ENCODE results near the gene NUDT16L1.

NUDT16L1 gene

DNA sequence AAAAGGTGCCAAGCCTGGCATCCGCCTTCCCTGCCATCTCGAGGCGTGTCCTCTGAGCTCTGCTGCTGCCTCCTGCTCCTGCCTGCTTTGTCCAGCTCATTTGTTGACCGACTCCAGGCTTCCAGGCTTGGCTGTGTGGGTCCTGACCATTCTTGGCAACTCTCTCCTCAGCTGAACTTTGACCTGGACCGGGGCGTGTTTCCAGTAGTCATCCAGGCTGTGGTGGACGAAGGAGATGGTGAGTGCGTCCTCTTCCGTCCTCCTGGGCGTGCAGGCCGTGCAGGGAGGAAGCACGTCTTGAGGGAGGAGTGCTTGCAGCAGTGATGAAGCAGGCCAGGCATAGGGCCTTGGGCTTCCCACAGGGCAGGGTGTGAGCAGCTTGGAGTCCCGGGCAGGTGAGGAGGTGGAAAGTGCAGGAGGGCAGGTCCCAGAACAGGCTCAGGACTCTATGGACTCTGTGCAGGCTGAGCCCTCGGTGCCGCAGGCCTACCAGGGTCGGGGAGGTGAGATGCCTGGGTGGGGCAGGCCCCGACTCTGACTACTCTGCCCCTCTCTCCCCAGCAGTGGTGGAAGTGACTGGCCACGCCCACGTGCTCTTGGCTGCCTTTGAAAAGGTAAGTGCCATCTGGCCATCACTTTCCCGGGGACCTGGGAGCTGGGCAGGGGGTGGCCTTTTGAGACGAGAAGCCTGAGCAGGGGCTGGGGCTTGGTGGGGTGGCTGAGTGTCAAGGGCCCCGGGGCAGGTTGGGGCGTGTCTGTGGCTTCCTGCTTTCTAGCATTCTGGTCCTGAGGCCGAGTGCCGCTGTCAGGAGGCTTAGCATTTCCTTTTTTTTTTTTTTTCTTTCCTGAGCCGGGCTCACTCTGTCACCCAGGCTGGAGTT is 28.6 kb upstream of the NUDT16L1 start:
- no peak for DNase-seq

DNA sequence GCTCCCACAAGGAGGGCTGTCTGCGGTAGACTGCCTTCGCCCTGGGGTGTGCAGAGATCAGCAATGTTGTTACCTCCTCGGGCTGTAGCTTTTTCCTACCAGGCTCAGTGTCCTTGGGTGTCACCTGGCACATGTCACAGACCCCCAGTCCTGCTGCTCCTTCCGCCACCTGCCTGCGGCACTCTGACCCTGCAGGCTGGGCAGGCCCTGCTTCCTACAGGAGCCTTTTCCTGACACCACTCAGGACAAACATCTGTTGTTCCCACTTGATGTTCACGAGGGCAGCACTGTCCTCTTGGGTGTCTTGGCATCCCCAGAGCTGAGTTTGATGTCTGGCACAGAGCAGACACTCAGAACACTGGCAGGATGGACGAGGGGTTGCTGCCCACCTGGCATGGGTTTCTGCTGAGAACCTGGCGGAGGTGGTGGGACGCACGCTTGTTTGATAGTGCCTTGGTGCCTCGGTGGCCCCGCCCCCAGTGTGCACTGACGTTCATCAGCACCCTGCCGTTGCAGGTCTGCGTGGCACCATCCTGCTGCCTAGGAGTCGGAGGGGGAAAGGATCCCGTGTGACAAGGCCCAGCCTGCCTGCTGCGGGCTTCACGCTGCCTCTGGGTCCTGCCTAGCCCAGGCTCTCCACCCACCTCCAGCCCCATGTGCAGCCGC is 26.7 kb upstream of the NUDT16L1 start:
- DNase-seq, result no peak

DNA sequence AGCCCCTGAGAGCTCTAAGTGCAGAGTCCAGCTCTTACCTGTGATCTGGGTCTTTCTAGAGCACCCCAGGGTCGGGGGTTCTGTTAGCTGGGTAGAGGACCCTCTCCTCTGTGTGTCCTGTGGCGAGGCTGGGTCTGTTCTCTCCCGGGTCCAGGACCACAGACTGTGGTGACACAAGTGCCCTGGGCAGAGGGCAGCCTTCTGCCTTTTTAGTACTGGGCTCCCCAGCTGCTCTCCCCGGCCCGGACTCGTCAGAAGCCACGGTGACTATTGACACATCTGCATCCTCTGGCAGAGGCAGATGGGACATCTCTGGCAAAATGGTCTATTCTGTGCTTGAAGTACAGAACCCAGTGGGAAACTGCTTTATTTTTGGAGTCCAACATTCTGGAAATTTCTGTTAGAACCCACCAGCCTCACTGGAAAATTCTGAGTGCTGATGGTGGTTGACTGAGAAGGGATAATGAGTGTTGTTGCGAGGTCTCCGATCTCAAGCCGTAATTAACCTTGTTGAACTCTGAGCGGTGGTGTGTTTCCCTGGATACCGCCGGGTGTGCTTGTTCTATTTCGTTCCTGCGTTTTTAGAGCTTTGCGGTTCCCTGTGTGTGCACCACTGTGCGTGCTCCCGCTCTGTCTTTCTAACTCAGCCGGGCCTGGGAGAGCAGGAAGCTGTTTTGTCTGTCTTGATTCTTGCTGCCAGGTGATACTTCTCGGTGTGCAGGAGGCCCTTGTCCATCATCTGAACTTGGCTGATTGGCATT is 26.0 kb upstream of the NUDT16L1 start:
- DNase-seq, result no peak

DNA sequence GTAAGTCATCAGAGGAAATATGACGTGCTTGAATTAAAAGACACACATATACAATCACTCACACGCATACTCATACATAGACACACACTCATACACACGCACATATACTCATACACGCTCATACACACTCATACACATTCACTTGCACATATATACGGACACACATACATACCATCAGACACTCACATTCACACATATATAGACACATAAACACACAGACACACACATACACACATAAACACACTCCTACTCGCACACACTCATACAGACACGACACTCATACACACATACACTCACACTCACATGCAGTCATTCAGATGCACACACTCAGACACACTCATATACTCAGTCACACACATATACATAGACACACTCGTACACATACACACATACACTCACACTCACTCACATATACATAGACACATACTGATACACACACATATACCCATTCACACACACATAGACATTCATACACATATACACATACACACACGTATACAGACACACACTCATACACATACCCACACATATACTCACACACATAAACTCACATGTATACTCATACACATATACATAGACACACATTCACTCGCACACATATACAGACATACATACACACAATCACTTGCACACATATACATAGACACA is 24.9 kb upstream of the NUDT16L1 start:
- no peak for DNase-seq

DNA sequence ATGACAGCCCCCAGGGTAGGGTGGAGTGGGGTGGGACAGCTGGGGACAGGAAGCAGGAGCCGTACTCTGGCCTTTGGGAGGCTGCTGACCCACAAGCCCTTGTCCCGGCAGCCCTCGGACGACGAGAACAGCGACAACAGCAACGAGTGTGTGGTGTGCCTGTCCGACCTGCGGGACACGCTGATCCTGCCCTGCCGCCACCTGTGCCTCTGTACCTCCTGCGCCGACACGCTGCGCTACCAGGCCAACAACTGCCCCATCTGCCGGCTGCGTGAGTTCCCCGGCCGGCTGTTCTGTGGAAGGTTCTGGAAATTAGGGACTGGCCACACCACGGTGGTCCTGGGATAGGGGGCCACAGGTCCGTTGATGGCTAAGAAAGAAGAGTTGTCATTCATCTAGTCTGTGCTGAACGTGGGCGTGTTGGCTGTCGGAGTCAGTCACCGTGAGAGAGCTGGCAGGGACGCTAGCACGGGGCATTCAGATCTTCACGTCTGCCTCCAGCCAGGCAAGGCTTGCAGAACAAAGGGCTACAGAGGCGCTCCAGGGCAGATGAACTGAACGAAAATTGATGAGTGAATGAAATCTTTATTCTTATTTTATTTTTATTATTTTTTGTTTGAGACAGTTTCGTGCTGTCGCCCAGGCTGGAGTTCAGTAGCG is 19.8 kb upstream of the NUDT16L1 start:
- no peak for DNase-seq

DNA sequence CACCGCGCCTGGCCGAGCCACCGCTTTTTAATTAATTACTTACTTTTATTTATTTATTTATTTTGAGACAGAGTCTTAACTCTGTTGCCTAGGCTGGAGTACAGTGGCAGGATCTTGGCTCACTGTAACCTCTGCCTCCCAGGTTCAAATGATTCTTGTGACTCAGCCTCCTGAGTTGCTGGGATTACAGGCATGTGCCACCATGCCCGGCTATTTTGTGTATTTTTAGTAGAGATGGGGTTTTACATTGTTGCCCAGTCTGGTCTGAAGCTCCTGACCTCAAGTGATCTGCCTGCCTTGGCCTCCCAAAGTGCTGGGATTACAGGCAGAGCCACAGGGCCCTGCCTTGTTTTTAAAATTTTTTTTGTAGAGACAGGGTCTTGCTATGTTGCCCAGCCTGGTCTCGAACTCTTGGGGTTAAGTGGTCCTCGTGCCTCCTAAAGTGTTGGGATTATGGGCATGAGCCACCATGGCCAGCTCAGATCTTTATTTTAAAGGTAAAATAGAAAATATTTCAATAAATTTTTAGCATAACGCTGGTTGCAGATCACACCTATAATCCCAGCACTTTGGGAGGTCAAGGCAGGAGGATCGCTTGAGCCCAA is 18.3 kb upstream of the NUDT16L1 start:
- DNase-seq, result no peak

DNA sequence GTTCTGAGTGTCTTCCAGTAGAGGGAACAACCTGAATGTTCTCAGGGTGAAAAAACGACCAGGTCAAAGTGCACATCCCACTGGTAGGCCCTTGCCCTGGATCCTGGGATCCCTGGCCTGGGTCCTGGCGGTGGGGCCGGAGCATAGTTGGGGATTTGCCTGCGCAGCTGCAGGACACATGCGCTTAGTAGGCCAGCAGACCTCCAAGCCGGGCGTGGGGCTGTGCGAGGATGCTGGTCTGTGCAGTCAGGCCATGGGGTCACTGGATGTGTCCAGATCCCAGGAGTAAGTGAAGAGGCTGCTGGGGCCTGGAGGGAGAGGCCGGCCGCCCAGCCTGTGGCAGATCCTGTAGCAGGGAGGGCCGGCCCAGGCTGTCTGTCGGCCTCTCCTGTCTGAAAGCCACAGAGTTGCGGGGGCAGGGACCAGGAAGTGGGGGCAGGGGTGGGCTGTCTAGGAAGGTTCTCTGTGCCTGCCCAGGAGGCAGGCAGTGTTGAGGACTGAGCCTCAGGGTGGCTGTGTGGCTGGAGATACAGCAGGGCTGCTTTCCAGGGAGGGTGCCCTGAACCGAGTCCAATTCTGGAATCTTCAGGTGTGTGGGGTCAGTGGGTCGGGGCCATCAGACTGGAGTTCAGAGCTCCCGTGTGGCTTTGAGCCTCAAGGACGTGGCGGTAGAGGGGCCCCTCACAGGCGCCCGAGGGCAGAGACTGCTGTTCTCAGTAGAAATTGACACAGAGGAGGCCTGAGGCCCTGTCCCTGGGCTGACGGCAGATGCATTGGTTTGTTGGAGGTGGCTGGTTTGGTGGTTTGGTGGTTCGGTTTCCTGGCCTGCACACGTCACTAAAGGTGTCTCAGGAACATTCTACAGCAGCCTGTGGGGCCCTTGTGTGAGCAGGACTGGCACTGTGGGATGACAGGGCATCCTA is 17.2 kb upstream of the NUDT16L1 start:
- no peak for DNase-seq

DNA sequence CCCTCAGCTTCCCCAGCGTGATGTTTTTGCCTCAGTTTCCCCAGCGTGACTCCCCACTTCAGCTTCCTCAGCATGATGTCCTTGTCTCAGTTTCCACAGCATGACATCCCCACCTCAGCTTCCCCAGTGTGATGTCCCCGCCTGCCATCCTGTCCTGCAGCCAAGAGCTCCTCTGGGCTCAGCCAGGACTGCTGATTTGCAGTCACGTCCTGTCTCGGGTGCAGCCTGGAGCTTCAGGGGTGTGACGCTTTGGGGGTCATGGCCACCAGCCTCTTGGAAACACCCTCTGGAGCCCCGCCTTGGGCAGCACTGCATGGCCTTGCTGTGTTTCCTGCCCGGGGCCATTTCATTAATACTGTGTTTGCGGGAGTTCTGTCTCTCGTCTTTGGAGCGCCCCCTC is 16.5 kb upstream of the NUDT16L1 start:
- DNase-seq, result no peak

DNA sequence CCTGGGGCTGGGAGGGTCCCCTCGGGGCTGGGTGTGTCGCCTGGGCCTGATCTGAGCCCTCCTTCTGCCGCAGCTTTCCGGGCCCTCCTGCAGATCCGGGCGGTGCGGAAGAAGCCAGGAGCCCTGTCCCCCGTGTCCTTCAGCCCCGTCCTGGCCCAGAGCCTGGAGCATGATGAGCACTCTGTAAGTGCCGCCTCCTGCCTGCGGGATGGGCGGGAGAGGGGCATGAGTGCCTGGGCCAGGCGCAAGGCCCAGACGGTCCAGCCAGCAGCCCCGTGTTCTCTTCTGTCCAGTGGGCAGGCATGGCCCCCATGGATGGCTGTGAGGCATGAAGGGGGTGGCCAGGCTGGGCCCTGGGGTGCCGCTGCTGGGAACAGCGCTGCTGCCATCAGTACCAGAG is 16.0 kb upstream of the NUDT16L1 start:
- DNase-seq, result no peak

DNA sequence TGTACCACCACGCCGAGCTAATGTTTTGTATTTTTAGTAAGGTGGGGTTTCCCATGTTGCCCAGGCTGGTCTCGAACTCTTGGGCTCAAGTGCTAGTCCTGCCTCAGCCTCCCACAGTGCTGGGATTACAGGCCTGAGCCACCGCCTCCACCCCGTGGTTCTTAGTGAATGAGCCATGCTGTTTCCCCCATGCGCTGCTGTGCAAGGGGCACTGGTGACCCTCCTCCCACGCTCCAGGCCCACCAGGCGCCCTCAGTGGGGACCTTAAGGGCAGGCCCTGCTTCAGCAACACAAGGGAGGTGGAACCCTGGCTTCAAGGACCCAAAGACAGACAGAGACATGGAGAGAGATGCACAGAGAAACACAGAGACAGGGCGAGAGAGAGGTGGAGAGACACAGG is 15.4 kb upstream of the NUDT16L1 start:
- no peak for DNase-seq

DNA sequence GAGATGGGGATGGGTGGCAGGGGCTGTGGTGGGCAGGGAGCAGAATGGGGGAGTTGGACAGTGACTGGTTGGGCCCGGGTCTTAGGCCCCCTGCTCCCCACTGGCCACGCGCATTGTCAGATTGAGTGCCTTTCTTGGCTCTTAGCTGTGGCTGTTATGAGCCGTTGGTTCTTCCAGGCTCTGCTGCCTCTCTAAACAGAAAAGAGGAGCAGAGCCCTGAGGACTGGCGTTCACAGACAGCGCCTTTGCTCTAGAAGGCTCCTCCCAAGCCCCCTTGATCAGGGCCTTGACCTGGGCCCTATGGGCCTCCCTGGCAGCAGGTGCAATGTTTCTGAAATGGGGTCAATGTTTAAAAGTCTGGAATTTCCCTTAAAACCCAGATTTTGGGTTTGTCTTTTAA is 14.8 kb upstream of the NUDT16L1 start:
- DNase-seq, result no peak

DNA sequence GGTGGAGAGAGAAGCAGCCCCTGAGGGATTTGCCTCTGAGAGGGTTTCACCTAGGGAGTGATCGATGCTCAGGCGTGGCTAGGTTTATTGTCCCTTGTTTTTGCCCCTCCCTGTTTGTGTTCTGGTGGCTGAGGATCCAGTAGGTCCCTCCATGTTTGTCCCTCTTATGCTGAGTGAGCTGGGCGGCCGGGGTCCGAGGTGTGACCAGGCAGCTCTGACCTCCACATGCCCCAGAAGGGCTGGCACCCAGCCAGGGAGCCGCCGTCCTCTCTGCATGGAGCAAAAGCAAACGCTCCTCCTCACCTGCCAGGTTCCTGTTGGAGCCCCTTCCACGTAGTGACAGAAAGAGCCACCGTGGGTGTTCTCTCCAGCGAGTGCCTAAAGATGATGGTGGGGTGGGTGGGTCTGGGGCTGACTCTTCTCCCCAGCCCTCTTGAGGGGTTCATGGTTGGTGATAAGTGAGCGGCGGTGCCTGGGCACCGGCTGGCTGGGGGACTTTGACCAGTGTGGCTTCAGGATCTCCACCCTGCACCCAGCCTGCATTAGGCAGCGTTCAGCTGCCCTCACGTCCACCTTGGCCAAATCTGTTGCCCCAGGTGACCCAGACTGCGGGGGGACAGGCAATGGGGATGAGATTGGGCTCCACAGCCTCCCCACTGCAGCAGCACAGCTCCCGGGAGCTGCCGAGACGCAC is 14.1 kb upstream of the NUDT16L1 start:
- DNase-seq, result no peak

DNA sequence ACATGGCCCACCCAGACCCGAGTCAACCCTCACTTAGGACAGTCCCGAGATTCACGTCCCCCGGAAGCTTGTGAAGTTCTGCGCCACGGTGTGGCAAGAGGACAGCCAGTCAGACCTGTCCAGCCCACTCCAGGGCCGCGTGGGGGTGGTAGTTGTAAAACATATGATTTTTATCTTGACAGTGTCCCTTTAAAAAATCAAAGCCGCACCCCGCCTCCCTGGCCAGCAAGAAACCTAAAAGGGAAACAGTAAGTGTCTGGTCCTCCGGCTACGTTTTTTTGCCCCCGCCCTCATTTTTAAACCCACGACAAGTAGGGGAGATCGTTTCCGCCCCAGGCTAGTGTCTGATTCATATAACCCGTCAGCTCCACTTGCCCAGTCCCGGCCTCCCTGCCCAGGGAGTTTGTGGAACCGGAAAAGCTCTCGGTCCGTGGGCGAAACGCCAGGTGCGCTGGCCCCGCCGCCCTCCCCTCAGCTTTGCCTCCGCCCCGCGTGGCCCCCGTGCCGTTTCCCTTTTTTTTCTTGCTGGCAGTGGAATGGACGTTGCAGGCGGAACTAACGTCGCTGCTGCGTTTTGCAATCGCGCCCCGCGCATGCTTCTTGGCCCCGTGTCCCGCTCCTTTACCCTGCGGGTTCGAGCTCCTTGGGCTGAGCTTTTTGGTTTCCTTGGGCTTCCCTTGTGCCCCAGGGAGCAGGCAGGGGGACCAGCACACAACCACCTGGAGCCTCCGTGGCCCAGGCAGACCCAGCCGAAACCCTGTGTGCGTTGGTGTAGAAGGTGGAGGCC is 13.3 kb upstream of the NUDT16L1 start:
- DNase-seq, result no peak

DNA sequence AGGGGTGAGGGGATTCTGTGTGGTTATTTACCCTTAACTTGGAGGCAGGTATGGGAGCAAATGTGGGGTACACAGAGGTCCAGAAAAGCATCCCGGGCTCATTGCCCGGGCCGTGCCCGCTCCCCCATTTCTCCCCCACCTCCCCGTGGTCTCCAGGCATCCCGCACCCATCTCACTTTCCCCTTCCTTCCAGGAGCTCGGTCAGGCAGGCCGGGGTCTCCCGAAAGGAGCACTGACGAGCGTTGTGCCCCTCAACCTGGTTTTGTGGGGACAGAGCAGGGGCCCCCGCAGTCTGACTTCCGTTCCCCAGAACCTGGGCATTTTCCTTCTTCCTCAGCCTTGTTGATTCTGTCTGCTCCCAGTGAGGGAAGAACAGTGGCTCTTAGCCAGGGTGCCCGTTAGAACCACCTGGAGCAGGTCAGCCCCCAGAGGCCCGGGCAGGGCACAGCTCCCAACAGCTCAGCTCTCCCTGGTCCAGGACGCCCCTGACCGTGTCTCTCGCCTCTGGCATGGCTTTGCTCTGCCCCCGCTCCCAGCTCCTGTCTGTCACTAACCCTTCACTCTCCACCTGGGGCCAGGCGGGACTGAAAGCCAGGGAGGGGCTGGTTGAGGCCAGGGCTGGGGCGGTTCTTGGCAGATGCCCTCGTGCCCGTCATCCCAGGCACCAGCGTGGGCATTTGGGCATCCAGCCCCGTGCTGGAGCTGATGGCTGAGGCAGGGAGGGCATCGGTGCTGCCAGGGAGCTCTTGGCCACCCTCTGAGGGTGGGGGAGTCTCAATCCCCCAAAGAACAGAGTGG is 12.5 kb upstream of the NUDT16L1 start:
- no peak for DNase-seq

DNA sequence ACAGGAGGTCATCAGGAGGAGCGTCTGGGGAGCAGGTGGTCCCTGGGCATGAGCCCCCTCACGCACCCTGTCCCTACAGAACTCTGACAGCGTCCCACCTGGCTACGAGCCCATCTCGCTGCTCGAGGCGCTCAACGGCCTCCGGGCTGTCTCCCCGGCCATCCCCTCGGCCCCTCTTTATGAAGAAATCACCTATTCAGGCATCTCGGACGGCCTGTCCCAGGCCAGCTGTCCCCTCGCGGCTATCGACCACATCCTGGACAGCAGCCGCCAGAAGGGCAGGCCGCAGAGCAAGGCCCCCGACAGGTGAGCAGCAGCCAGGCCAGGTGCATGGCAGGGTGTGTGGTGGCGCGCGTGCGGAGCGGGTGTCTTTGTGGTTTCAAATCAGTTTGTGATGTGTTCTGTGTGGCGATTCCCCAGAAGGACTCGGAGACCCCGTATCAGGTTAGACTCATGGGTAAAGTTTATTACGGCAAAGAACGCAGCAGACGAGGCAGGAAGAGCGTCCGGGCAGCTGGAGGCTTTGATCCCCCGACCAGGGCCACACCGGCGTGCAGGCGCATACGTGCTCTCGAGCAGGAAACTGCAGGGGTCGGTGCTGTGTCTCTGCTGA is 11.8 kb upstream of the NUDT16L1 start:
- no peak for DNase-seq

DNA sequence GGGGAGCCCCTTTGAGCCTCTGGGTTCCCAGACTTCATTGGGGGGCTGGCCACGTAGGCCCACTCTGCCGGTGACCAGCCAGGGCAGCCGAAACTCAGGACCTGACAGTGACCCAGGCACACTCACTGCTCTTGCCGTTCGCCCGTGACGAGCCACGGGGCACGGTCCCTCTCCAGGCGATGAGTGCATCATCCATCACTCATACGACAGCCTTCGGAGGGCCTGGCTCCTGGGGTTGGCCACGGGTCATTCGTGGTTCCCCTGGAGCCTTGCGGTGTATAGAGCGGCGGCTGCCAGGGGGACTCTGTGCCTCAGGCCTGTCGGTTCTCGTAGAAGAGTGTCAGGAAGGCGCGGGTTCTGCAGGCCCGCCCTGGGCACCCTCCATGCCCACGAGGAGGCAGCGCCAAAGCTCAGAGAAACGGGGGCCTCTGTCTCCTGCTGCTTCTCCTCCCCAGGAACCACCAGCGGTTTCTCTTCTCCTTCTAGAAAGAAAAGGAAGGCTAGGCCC is 11.2 kb upstream of the NUDT16L1 start:
- DNase-seq, result no peak

DNA sequence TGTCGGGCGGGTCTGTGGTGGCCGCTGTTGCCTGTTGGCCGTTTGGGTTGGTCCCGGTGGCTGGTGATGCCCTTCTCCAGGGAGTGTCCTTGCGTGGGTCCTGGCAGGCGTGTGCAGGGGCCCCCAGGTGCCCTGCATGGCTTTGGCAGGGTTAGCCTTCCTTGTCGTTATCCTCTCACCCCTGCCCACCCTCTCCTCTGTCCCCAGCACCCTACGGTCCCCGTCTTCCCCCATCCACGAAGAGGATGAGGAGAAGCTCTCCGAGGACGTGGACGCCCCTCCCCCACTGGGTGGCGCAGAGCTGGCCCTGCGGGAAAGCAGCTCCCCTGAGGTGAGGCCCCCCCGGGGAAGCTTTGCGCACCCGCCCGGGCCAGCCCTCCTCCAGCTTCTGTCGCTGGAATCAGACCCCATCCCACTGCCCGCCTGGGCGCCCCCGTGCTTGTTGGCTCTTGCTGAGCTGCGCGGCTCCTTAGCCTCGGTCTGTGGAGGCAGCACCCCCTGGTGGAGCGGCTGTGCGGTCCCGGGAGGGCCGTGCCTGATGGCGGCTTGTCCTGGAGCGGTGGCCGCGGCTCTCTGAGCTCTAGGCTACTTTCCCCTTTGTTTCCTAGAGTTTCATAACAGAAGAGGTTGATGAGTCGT is 10.6 kb upstream of the NUDT16L1 start:
- no peak for DNase-seq

Data from fibroblast of skin of back (primary cell).